Measurements from ENCODE around the gene BCL2L15. TPM values are rescaled to one million over a fixed set of nuclear protein-coding genes. Genes with fewer than 3 reads are reported as not detected.

Gene BCL2L15
- total and polyA plus RNA-seq, 10 of the 15 experiments (the other 5 are each of a cell fraction or from before 2014, with no cell fraction given), result 0.42 to 1.2 (median 0.59) TPM

- FAIRE-seq, result no peak
- POLR2A ChIA-PET, result interaction anchor here (0.7 kb wide), 1 partner anchor 29 kb away, joined by 3 read pairs; no protein-coding TSS in a partner anchor
- no peaks in the 10 kb centered on the region for H3K27me3 ChIP-seq (replicated peaks in 1 of 2; ENCODE audit: control insufficient read depth in 2 of 2, insufficient read depth in 2 of 2, low read length in 1 of 2)
- H3K36me3 ChIP-seq (ENCODE audit: control insufficient read depth in 2 of 2, insufficient read depth in 2 of 2, low read length in 1 of 2), result peaks cover 6 to 12% of the 10 kb centered on the region in 2 experiments; a peak in 3 of 4 replicates
- in situ Hi-C loops (cut with MboI), result no loop called here
- peaks cover 16% of the 10 kb centered on the region for H3K79me2 ChIP-seq (ENCODE audit: control insufficient read depth, insufficient read depth, low read length)
- RAD21 ChIA-PET (ENCODE audit: unreplicated experiment), result interaction anchor here (1.5 to 4.6 kb wide), 2 partner anchors 40 to 63 kb away, joined by 4 to 19 read pairs; no protein-coding TSS in a partner anchor
- no peak overlapping the region for H2AFZ ChIP-seq (ENCODE audit: control insufficient read depth, low read depth, low read length)
- no TSS peak for BruUV-seq (replicated peaks)
- intact Hi-C loops (cut with micrococcal nuclease; ENCODE audit: unreplicated experiment), result no loop called here
- H4K20me1 ChIP-seq (ENCODE audit: control insufficient read depth, insufficient read depth), result no peaks in the 10 kb centered on the region
- H3K9me3 ChIP-seq (replicated peaks; ENCODE audit: control insufficient read depth, insufficient read depth, low read length), result no peaks in the 10 kb centered on the region
- no peak overlapping the region for H3K4me3 ChIP-seq
- ATAC-seq, result no peak
- DNase-seq (ENCODE audit: low read depth, low spot score), result no peak
- TF ChIP-seq SUZ12 (IDR thresholded peaks at IDR 0.05; ENCODE audit: unreplicated experiment) (no peak), NFXL1 (IDR thresholded peaks at IDR 0.05; ENCODE audit: borderline replicate concordance) (no peak), ATF3 (IDR thresholded peaks at IDR 0.05; ENCODE audit: borderline replicate concordance, extremely low read depth, low read depth, low read length) (no peak), SMC3 (IDR thresholded peaks at IDR 0.05; ENCODE audit: borderline replicate concordance, low read length) (no peak), ZNF592 (IDR thresholded peaks at IDR 0.05) (no peak)
- no peaks in the 10 kb centered on the region for H3K4me1 ChIP-seq (ENCODE audit: control insufficient read depth, insufficient read depth, low read length)
- H3K4me2 ChIP-seq (ENCODE audit: control insufficient read depth, insufficient read depth), result no peak overlapping the region
- H3K27ac ChIP-seq (ENCODE audit: control insufficient read depth, insufficient read depth), result no peak overlapping the region
- H3K9ac ChIP-seq (ENCODE audit: control insufficient read depth, insufficient read depth, low read length), result no peak overlapping the region
- CTCF ChIA-PET, result interaction anchor here (1.1 to 2.2 kb wide), 3 partner anchors 10 to 63 kb away, joined by 4 to 12 read pairs (median 5); no protein-coding TSS in a partner anchor
- SMC1A ChIA-PET (ENCODE audit: uncharacterized antibody, unreplicated experiment), result interaction anchor here (1.0 to 7.9 kb wide), 9 partner anchors 9 to 42 kb away, joined by 3 to 205 read pairs (median 5); partner anchors contain the start of gene BCL2L15
Measured at GRCh38 chr1:113899111-113899510, 11.7 kb upstream of the BCL2L15 start.

All from GM12878 (cell line).